GM12872 (cell line): ENCODE measurements around the gene CHRND.

ENCODE experiments used
- CTCF ChIP-seq: IDR thresholded peaks from 3 replicates; pipeline ENCODE4 v1.5.1; 2011; ENCODE audit warnings: low read depth, mild to moderate bottlenecking, low read length, moderate library complexity; ENCODE audit not compliant: insufficient read depth

CHRND gene

GRCh38 chr2:232581725-232582124, 55.8 kb downstream of the CHRND start:
- no peak for TF ChIP-seq CTCF

GRCh38 chr2:232584238-232584637, 58.3 kb downstream of the CHRND start:
- TF ChIP-seq CTCF: no peak
